ENCODE measurements around the gene CDC73. TPM values are rescaled to one million over a fixed set of nuclear protein-coding genes. Genes with fewer than 3 reads are reported as not detected.

CDC73 gene
- total and polyA plus RNA-seq, 2 donors (not counting 3 experiments of a cell fraction or from before 2014, with no cell fraction given): 9.9 to 55.8 TPM

GRCh38 chr1:193090865-193091264 is 31.0 kb upstream of the CDC73 start:
- H3K36me3 ChIP-seq (ENCODE audit: control insufficient read depth in 2 of 2, extremely low read depth in 1 of 2, insufficient read depth in 2 of 2, low read length in 2 of 2): peaks cover 1 to 2% of the 10 kb centered on the region in 2 experiments
- no peak overlapping the region for H3K4me2 ChIP-seq (ENCODE audit: insufficient read depth, low read length)
- no peak overlapping the region for H3K9ac ChIP-seq (replicated peaks; ENCODE audit: extremely low read depth, insufficient read depth, low read length)
- H3K79me2 ChIP-seq (ENCODE audit: control insufficient read depth, insufficient read depth, low read length): no peaks in the 10 kb centered on the region
- no peaks in the 10 kb centered on the region for H3K9me3 ChIP-seq (replicated peaks; ENCODE audit: control insufficient read depth, insufficient read depth, low read length)
- no peaks in the 10 kb centered on the region for H4K20me1 ChIP-seq (replicated peaks; ENCODE audit: control insufficient read depth, extremely low read depth, insufficient read depth, low read length)
- no TSS peak for BruUV-seq (replicated peaks)
- DNase-seq (ENCODE audit: low read depth, low spot score): no peak
- no peaks in the 10 kb centered on the region for H3K27me3 ChIP-seq (ENCODE audit: control insufficient read depth in 2 of 2, insufficient read depth in 2 of 2, low read length in 2 of 2)
- H3K4me1 ChIP-seq (ENCODE audit: control insufficient read depth, extremely low read depth, insufficient read depth, low read length): no peaks in the 10 kb centered on the region
- CTCF ChIA-PET: interaction anchor here (0.9 to 1.5 kb wide), 2 partner anchors 11 to 13 kb away, joined by 3 to 6 read pairs; no protein-coding TSS in a partner anchor
- TF ChIP-seq EZH2 (IDR thresholded peaks at IDR 0.05; ENCODE audit: borderline replicate concordance, low read depth, low read length, severe bottlenecking) (no peak), POLR2AphosphoS5 (IDR thresholded peaks at IDR 0.05; ENCODE audit: insufficient read depth, low read depth, low read length) (no peak), FOS (IDR thresholded peaks at IDR 0.05; ENCODE audit: borderline replicate concordance, insufficient read depth, low read length) (no peak), POLR2A (IDR thresholded peaks at IDR 0.05; ENCODE audit: low read depth, low read length) (no peak), MYC (IDR thresholded peaks at IDR 0.05; ENCODE audit: low read depth, low read length) (no peak), JUN (IDR thresholded peaks at IDR 0.05; ENCODE audit: borderline replicate concordance, insufficient read depth, insufficient read length, low read depth) (no peak), CTCF (IDR thresholded peaks at IDR 0.05; ENCODE audit: extremely low read depth in 1 of 2, insufficient read depth in 1 of 2, low read depth in 1 of 2, low read length in 2 of 2) (no peak), MAX (IDR thresholded peaks at IDR 0.05; ENCODE audit: insufficient read depth, insufficient read length) (no peak), GATA2 (IDR thresholded peaks at IDR 0.05; ENCODE audit: insufficient read depth, insufficient read length, low read depth, low read length) (no peak)
- H3K9me1 ChIP-seq (replicated peaks; ENCODE audit: control insufficient read depth, extremely low read depth, insufficient read depth, low read length): no peaks in the 10 kb centered on the region
- no peak overlapping the region for H2AFZ ChIP-seq (ENCODE audit: low read depth, low read length)
- H3K4me3 ChIP-seq (replicated peaks in 1 of 3; ENCODE audit: insufficient read depth in 1 of 3, low read depth in 1 of 3, low read length in 3 of 3): no peak overlapping the region
- POLR2A ChIA-PET: no interaction called here
- dilution Hi-C loops (cut with MboI; ENCODE audit: extremely low pct_ligation_motif_present, low sequenced_read_pairs): no loop called here
- intact Hi-C loops (cut with micrococcal nuclease): no loop called here
- FAIRE-seq: no peak
- no peak overlapping the region for H3K27ac ChIP-seq (ENCODE audit: insufficient read depth, low read depth, low read length)
